ENCODE results near the gene CADPS. TPM values are rescaled to one million over a fixed set of nuclear protein-coding genes. Genes with fewer than 3 reads are reported as not detected.

The CADPS gene
- polyA plus RNA-seq, 1 experiment, result not detected

DNA sequence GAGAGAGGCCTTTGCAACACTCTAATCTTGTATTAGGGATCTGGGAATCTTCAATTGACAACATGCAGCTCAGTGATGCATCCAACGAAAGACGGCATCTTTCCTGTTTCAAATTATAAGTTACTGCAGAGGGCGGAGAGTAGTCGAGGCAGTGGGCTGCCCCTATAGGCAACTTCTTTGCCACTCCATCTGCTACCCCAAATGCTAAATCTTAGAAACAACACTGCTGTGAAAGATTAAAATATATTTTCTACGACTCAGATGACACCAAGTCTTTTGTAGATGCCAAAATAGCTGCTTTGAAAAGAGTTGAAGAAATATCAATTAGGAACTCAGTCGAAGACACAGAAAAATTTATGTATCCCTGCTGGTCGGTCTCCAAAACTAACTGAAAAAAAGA, 340.9 kb downstream of the CADPS start:
- no peak overlapping the region for H3K4me3 ChIP-seq (ENCODE audit: low read depth, low read length)
- H3K36me3 ChIP-seq (ENCODE audit: control insufficient read depth, insufficient read depth, low read length), result no peaks in the 10 kb centered on the region
- TF ChIP-seq, protein P1, sequence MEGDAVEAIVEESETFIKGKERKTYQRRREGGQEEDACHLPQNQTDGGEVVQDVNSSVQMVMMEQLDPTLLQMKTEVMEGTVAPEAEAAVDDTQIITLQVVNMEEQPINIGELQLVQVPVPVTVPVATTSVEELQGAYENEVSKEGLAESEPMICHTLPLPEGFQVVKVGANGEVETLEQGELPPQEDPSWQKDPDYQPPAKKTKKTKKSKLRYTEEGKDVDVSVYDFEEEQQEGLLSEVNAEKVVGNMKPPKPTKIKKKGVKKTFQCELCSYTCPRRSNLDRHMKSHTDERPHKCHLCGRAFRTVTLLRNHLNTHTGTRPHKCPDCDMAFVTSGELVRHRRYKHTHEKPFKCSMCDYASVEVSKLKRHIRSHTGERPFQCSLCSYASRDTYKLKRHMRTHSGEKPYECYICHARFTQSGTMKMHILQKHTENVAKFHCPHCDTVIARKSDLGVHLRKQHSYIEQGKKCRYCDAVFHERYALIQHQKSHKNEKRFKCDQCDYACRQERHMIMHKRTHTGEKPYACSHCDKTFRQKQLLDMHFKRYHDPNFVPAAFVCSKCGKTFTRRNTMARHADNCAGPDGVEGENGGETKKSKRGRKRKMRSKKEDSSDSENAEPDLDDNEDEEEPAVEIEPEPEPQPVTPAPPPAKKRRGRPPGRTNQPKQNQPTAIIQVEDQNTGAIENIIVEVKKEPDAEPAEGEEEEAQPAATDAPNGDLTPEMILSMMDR (IDR thresholded peaks at IDR 0.05; ENCODE audit: insufficient read depth, low read depth, low read length), result no peak
- POLR2A ChIA-PET, result no interaction called here
- H3K27me3 ChIP-seq (ENCODE audit: control insufficient read depth, insufficient read depth, low read length), result no peaks in the 10 kb centered on the region
- DNase-seq (ENCODE audit: low read depth), result no peak
- CTCF ChIA-PET, result interaction anchor here (0.6 kb wide), 1 partner anchor 20 kb away, joined by 3 read pairs; no protein-coding TSS in a partner anchor

GRCh38 chr3:62532796-62533195, 342.4 kb downstream of the CADPS start:
- DNase-seq (ENCODE audit: low read depth), result no peak
- Histone ChIP-seq H3K27me3 (ENCODE audit: control insufficient read depth, insufficient read depth, low read length) (no peaks in the 10 kb centered on the region), H3K36me3 (ENCODE audit: control insufficient read depth, insufficient read depth, low read length) (no peaks in the 10 kb centered on the region), H3K4me3 (ENCODE audit: low read depth, low read length) (no peak overlapping the region)
- TF ChIP-seq, protein P1 (IDR thresholded peaks at IDR 0.05; ENCODE audit: insufficient read depth, low read depth, low read length), result no peak
- ChIA-PET CTCF (no interaction called here), POLR2A (no interaction called here)

GRCh38 chr3:62531981-62532380, 343.2 kb downstream of the CADPS start:
- Histone ChIP-seq H3K27me3 (ENCODE audit: control insufficient read depth, insufficient read depth, low read length) (no peaks in the 10 kb centered on the region), H3K4me3 (ENCODE audit: low read depth, low read length) (no peak overlapping the region), H3K36me3 (ENCODE audit: control insufficient read depth, insufficient read depth, low read length) (no peaks in the 10 kb centered on the region)
- no peak for DNase-seq (ENCODE audit: low read depth)
- TF ChIP-seq, protein P1 (IDR thresholded peaks at IDR 0.05; ENCODE audit: insufficient read depth, low read depth, low read length), result no peak
- ChIA-PET POLR2A (no interaction called here), CTCF (no interaction called here)

DNA sequence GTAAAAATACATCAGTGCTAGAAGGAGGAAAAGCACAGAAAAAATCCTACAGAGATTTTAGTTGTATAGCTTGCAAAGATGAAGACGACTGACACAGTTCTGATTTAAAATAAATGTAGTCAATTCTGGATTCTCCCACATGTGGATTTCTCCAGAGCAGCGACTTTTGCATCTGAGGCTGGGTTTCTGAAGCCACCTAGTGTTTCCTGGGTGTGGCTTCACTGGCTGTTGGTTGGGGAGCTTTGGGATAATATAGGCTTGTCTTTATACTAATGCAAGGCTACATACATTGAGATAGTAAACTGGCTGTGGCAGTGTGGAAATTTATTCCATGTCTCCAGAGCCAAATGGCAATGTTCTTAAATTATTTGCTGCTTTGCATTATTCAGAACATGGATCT, 343.7 kb downstream of the CADPS start:
- TF ChIP-seq, protein P1 (IDR thresholded peaks at IDR 0.05; ENCODE audit: insufficient read depth, low read depth, low read length), result no peak
- CTCF ChIA-PET, result no interaction called here
- DNase-seq (ENCODE audit: low read depth), result no peak
- POLR2A ChIA-PET, result no interaction called here
- Histone ChIP-seq H3K36me3 (ENCODE audit: control insufficient read depth, insufficient read depth, low read length) (no peaks in the 10 kb centered on the region), H3K27me3 (ENCODE audit: control insufficient read depth, insufficient read depth, low read length) (no peaks in the 10 kb centered on the region), H3K4me3 (ENCODE audit: low read depth, low read length) (no peak overlapping the region)

GRCh38 chr3:62529230-62529629, 346.0 kb downstream of the CADPS start:
- CTCF ChIA-PET, result interaction anchor here (1.7 kb wide), 1 partner anchor 10 kb away, joined by 3 read pairs; no protein-coding TSS in a partner anchor
- no peak for DNase-seq (ENCODE audit: low read depth)
- no peaks in the 10 kb centered on the region for H3K27me3 ChIP-seq (ENCODE audit: control insufficient read depth, insufficient read depth, low read length)
- no peaks in the 10 kb centered on the region for H3K36me3 ChIP-seq (ENCODE audit: control insufficient read depth, insufficient read depth, low read length)
- TF ChIP-seq, protein P1 (IDR thresholded peaks at IDR 0.05; ENCODE audit: insufficient read depth, low read depth, low read length), result no peak
- no peak overlapping the region for H3K4me3 ChIP-seq (ENCODE audit: low read depth, low read length)
- POLR2A ChIA-PET, result no interaction called here
